Measurements from ENCODE around the gene BCR.

BCR gene

DNA sequence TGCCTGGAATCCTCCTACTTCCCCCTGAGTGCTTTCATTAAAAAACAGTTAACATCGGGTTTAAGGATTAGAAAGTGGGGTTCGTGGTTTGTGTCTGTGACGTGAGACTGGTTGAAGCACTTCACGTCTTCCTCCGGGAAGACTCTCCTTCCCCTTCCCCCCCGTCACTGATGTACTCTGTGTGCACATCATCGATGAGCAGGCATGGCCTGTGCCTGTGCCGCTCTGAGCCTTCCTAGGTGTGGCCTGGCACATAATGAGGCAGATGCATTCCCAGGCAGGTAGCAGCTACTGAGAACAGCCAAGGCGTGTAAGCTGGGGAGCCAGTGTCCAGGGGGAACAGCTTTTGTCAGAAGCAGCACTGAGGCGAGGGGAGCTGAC is 93.8 kb downstream of the BCR start:
- DNase-seq (ENCODE audit: low read depth, low spot score): no peak

DNA sequence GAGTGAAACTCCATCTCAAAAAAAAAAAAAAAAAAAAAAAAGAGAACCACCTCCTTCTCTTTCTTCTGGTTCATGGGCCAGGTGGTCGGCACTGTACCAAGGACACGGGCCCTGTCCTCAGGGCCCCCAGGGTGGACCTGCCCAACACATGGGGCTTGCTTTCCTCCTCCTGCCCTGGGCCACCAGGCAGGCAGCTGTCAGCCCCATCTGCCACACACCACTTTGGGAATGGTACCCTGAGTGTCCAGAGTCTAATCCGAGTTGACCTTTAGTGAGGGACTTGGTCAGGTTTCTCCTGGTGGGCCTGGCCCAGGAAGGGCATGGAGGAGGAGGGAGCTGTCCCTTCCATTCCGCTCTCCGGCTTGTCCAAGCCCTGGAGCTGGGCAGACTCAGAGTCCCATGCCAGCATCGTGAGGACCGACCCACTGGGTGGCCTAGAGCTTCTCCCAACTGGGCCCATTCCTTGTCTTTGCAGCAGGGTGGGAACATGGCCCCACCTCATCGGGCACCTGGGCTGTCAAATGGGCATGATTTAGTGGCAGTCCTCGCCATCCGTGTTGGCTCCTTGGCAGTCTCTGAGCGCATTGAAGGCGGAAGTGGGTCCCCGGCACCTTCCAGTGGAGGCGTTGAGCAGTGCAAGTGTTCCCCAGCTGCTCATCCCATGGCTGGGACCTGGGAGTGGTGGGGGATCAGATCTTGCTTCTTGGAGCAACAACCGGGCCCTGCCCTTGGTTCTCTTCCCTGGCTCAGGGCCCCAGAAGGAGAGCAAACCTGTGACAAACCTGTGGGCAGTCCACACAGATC is 94.8 kb downstream of the BCR start:
- no peak for DNase-seq (ENCODE audit: low read depth, low spot score)

DNA sequence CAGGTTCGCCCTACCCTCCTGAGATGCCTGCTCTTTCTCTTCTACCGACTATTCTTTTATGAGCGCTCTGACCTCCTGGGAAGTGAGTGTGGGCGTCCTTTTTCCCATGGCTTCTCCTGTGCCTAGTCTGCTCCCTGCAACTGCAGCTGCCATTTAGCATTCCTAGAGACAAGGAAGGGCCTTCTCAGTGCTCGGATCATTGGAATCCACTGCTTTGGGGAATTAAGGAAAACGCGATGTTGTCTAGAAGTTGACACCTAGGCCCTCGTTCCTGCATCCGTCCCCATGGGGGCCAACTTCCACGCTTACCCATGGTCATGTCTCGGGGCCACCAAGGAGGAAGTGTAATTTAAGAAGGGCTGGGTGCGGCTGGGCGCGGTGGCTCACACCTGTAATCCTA is 95.4 kb downstream of the BCR start:
- DNase-seq (ENCODE audit: low read depth, low spot score): no peak

DNA sequence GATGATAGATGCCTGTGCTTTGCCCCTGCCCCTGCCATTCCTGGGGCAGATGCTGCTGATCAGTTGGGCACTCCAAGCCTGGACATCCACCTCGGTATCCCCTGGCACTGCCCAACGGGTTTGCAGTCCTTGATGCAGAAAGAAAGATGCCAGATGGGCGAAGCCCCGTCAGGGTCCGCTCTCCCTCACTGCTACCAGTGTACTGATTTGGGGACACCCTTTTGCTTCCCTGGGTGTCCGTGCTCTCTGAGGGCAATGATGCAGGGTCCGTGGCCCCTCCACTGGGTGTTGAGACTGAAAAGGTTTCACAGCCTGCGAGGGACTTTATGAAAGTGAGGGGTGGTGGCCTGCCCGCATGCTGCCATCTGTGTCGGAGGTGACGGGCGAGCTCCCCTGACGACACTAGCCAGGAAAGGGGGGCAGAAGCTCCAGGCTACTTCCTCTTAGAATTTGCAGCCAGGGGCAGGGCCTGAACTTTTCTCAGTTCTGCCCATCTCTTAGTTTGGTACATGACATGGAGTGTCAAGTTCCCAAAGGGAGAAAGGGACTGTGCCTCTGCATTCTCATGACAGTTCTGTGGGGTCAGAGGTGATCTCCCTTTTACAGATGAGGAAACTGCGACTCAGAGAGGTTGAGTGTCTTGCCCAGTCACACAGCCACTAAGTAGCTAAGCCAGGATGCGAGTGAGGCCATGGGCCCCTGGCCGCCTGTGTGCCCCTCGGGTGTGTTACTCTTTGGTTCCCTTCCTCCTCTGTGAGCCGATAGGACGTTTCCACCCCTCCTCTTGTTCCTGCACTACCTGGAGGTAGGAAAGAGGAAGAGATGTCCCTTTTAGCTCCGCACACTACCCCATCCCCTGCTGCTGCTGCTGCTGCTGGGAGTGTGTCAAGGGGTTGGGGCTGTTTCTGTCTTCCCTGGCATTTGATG is 96.6 kb downstream of the BCR start:
- DNase-seq (ENCODE audit: low read depth, low spot score): no peak

DNA sequence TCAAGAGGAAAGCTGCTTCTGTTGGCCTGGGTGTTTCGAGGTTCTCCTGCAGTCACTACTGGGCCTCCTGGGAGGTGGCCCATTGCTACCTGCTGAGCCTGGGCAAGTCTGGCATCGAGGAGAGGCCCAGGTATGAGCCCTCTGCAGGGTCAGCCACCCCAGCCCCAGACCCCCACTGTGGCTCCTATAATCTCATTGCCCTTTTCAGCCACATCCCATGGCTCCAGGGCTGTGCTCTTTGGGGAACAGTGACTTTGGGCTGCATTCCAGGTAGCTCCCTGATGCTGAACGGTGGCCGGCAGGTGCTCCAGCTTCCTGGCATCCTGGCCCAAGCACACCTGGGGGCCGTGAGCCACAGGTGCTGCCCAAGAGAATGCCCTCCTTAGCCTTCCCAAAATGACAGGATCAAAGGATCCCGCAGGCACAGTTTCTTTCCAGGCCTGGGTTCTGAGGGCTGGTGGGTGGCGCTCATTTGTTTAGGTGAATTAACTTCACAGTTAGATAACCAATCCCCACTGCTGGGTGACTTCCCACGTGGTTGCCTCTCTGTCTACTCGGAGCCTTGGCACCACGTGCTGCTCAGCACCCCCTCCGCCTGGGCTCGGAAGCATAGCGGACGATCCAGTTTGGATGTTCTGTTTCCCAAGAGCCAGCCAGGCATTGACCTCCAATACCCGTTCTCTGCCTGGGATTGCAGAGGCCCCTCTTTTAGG is 97.4 kb downstream of the BCR start:
- no peak for DNase-seq (ENCODE audit: low read depth, low spot score)

DNA sequence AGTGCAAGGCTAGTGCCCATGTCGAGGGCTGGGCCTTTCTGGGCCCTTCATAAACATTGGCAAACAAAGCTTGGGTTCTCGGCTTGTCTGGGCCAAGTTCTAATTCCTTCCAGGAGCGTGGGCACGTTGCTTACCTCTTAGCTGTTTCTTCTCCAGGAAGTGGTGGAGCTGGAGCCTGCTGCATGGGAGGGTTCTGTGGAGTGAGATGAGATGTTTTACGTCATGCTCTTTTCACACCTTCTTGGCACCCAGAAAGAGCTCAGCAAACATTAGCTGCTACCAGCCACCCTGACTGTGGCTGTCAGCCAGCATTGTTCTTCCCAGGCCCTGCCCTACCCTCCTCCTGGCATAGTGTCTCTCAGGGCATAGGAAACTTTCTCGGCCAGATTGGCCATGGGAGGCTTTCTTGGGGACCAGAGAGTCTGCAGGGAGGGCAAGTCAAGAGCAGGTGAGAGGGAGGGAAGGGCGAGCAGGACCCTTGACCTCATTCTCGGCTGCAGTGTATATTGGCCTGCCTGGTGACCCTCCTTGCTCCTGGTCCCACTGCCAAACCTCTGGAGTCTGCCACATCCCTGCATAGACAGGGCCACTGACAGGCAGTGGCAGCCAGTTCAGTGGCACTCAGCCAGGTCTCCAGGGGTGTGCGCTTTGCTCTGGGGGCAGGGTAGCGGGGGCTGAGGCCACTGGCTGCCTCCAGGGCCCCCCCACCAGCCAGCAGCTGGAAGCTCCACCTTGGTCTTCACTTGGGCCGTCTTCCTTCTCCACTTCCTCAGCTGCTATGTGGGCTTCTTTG is 98.8 kb downstream of the BCR start:
- DNase-seq (ENCODE audit: low read depth, low spot score): no peak

DNA sequence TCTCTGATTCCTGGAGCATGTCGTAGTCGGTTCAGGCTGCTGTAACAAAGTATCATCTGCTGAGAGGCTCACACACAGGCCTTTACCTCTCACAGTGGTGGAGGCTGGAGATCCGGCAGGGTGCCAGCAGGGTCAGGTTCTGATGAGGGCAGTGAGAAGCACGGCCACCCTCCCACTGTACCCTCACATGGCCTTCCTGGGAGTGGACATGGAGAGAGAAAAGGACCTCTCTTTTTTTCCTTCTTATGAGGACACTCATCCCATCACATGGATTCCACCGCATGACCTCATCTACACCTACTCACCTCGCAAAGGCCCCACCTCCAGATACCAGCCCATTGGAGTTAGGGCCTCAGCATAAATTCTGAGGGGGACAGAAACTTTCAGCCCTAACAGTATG is 99.5 kb downstream of the BCR start:
- no peak for DNase-seq (ENCODE audit: low read depth, low spot score)

- no peak for DNase-seq (ENCODE audit: low read depth, low spot score)
Observed at GRCh38 chr22:23280356-23281052, 100.2 kb downstream of the BCR start.

- no peak for DNase-seq (ENCODE audit: low read depth, low spot score)
Observed at GRCh38 chr22:23281053-23281405, 100.7 kb downstream of the BCR start.

DNA sequence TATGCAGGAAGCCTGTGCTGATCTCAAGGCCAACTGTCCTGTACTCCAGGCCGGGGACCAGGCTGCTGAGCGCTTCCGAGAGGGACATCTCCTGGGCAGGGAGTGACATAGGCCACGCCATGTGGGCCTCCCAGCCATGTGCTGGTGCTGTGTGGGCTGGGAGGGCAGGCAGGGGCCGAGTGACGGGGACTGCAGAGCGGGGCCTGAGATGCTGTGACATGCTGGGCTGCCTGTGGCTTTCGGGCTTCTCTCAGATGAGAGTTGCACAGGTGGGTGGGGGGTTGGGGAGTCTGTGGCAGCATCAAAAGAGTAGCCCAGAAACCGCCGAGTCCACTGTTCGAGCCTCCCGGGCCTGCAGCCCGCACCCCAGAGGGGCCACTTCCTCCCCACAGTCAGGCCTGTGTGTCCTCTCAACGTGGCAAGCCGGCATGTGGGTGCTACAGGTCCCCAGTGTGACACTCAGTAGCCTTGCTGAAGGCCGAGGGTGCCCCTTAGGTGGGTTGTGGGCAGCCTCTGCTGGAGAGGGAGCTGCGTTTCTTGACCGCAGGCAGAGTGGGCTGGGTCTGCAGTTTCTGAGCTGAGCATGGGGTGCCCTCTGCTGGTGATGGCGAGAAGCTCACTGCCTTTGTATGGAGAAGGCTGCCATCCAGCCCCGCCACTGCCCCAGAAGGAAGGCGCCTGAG is 101.2 kb downstream of the BCR start:
- DNase-seq (ENCODE audit: low read depth, low spot score): peak; percentile 57

- peak; percentile 64 for DNase-seq (ENCODE audit: low read depth, low spot score)
Observed at GRCh38 chr22:23282089-23282501, 101.8 kb downstream of the BCR start.

DNA sequence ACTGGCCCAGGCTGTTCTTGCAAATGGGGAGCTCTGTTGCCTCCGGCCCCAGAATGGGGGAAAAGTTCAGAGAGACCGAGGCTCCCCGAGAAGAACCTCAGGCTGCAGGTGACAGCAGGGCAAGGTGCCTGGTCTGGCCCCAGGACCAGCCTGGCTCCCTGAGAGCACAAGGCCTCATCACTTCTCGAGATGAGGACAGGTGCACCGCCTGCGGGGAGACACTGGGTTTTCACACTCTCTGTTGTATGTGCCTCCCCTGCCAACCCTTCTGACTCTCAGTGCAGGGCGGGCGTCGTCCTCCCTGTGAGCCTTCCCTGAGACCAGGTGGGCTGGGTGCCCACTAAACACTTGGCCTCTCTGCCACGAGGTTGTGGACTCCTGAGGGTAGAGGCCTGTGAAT is 102.2 kb downstream of the BCR start:
- no peak for DNase-seq (ENCODE audit: low read depth, low spot score)

DNA sequence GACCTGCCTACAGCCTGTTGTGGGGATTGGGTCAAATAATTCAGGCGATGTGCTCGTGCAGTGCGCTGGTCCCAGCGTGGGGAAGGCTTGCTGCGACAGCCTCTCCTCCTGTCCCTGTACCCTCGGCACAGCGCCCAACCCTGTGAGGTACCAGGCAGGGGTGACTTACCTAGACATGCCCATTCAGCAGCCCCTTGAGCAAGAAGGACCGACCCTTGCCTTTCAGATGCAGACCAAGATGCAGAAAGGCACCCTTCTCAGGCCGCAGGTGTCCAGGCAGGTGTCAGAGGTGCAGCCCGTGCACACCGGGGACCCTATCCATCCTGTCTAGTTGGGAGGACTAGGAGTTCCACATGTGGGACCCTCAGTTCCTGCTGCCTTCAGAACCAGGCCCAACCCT is 102.7 kb downstream of the BCR start:
- no peak for DNase-seq (ENCODE audit: low read depth, low spot score)

DNA sequence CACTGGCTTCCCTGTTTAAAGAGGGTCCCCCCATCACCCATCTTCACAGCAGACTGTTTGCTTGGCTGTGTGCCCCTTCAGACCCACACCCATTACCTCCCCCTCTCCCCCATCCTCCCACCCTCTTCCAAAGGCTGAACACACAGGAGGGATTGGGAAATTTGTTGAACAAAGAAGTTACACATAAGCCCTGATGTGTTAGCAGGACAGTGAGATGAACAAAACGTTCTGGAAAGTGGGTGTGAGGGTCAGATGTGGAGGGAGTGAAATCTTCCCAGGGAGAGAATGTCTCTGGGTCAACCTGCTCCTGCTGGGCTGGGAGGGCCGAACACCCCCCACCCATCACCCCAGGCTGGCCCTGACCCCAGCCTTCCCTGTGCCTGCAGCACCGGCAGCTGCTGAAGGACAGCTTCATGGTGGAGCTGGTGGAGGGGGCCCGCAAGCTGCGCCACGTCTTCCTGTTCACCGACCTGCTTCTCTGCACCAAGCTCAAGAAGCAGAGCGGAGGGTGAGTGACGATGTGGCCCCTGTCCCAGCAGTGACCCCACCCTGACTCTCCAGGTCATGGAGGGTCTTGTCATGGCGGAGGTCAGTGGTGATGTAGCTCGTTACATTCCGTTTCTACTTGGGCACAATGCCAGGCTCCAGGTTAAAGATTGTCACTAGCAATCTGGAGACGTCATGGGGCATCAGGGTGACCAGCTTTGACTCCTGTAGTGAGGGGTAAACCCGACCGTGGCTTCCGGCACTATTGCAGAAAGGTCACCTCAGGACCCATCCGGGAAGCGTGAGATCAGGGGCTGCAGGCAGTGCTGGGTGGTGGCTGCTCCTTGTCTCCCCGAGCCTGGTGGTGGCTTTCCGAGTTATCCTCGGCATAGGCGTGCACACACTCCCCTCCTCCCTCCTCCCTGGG is 103.5 kb downstream of the BCR start:
- no peak for DNase-seq (ENCODE audit: low read depth, low spot score)

DNA sequence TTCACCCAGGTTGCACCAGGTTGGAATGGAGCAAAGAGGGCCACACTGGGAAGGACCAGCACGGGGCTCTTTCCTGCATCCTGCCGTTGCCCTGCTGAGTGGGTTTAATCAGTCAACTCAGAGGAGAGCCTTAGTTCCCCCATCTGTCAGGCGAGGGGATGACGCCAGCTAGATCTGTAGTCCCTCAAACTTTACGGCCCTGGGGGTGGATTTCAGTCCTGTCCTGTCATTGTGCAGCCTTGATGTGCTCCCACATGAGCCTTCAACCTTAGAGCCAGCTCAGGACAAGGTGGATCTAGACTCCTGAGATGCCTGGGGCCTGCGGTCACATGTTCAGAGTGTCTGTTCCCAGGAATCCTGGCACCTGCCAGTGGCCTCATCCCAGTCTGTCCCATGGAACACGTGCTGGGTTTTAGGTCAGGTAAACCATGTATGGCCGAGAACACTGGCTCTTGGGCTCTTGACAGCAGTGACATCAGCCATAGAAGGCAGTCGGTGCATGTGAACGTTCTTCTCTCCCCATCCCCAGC is 104.3 kb downstream of the BCR start:
- DNase-seq (ENCODE audit: low read depth, low spot score): no peak

DNA sequence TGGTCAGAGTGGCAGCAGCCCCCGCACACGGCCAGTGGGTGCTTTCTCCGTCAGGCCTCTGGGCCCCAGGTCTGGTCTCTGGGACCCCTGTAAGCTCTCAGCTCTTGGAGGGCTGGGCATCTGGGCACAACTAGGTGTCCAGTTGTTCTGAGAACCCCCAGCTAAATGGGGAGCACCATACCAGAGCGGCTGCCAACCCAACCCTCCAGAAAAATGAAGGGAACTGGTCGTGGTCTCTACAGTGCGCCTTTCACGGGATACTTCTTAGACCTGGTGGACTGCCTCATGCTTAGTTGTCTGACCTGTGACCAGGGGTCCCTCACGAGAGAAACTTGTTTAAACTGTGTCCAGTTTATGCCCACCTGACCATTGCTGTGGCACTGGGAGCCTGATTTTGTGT is 104.9 kb downstream of the BCR start:
- DNase-seq (ENCODE audit: low read depth, low spot score): no peak

GRCh38 chr22:23285734-23286133 is 105.4 kb downstream of the BCR start:
- DNase-seq (ENCODE audit: low read depth, low spot score): no peak

DNA sequence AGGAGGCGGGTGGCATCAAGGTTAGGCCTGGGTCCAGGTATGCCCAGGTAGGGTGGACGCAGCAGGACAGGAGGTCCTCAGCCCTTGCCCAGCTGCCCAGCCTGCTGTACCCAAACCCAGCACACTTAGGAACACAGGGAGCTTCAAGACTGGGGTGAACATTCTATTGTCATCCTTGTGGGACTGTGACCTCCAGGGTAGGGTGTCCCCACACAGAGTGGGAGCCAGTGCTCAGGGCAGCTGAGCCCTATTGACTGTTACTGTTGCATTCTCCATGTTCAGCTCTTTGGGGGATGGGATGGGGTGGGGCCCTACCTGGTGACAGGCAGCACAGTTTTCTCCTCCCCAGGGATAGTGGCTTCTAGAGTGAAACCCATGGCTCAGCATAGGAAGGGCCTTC is 106.0 kb downstream of the BCR start:
- DNase-seq (ENCODE audit: low read depth, low spot score): no peak
